SU-DHL-6 (cell line): ENCODE data around the gene CMTM3.

ENCODE experiments used
- EZH2phosphoT487 ChIP-seq: fragments of 200-600 bp; sonication (generic), shearing (Covaris generic); conservative IDR thresholded peaks from 2 replicates; pipeline ENCODE4 v1.6.1; 2018; ENCODE audit warnings: mild to moderate bottlenecking, antibody characterized with exemption, low read length, moderate library complexity, mixed read lengths
- TF ChIP-seq, protein P1 (sequence below): fragments of 200-600 bp; sonication (generic); IDR thresholded peaks from one replicate; pipeline ENCODE4 v1.5.1; 2017; ENCODE audit warnings: antibody characterized with exemption, mild to moderate bottlenecking, low read length, moderate library complexity; ENCODE audit not compliant: insufficient read depth, poor library complexity, severe bottlenecking

DNA sequence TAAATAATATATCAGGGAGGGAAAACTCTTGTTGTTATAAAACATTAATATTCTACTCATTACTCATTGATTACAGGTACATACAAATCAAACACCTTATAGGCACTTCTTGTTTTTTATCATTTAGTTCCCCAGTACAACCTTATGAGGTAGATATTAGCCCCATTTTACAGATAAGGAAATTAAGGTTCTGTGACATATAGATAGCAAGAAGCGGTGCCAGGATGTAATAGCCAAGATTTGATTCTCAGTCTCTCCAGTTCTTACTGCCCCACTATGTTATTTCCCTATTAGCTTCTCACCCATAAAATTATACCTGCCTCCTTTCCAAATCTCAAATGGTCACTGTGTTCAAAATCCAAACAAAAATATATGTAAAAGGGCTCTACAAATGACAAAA is 36.9 kb downstream of the CMTM3 start:
- TF ChIP-seq, protein P1, sequence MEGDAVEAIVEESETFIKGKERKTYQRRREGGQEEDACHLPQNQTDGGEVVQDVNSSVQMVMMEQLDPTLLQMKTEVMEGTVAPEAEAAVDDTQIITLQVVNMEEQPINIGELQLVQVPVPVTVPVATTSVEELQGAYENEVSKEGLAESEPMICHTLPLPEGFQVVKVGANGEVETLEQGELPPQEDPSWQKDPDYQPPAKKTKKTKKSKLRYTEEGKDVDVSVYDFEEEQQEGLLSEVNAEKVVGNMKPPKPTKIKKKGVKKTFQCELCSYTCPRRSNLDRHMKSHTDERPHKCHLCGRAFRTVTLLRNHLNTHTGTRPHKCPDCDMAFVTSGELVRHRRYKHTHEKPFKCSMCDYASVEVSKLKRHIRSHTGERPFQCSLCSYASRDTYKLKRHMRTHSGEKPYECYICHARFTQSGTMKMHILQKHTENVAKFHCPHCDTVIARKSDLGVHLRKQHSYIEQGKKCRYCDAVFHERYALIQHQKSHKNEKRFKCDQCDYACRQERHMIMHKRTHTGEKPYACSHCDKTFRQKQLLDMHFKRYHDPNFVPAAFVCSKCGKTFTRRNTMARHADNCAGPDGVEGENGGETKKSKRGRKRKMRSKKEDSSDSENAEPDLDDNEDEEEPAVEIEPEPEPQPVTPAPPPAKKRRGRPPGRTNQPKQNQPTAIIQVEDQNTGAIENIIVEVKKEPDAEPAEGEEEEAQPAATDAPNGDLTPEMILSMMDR: no peak
- no peak for TF ChIP-seq EZH2phosphoT487
